ENCODE results near the gene TTC21B.

The TTC21B gene

GRCh38 chr2:165846056-165846455, 107.5 kb downstream of the TTC21B start:
- H3K27ac ChIP-seq (ENCODE audit: insufficient read depth, low read depth, low read length, poor library complexity, severe bottlenecking), result no peak overlapping the region
- no peaks in the 10 kb centered on the region for H3K9me3 ChIP-seq (ENCODE audit: control insufficient read depth, low read length)
- no peak overlapping the region for H3K4me3 ChIP-seq (ENCODE audit: insufficient read depth, low read depth, low read length)
- no peaks in the 10 kb centered on the region for H3K4me1 ChIP-seq (ENCODE audit: control insufficient read depth, insufficient read depth, low read length)
- 89 to 98% methylated on average over 6 to 7 of the region's 7 CpGs for WGBS, 2 experiments
- no peaks in the 10 kb centered on the region for H3K27me3 ChIP-seq (ENCODE audit: control insufficient read depth, insufficient read depth, low read length, poor library complexity, severe bottlenecking)
- no peaks in the 10 kb centered on the region for H3K36me3 ChIP-seq (ENCODE audit: control insufficient read depth, insufficient read depth, low read length)

- H3K4me1 ChIP-seq (ENCODE audit: control insufficient read depth, insufficient read depth, low read length), result no peaks in the 10 kb centered on the region
- no peaks in the 10 kb centered on the region for H3K27me3 ChIP-seq (ENCODE audit: control insufficient read depth, insufficient read depth, low read length, poor library complexity, severe bottlenecking)
- H3K36me3 ChIP-seq (ENCODE audit: control insufficient read depth, insufficient read depth, low read length), result no peaks in the 10 kb centered on the region
- H3K27ac ChIP-seq (ENCODE audit: insufficient read depth, low read depth, low read length, poor library complexity, severe bottlenecking), result no peak overlapping the region
- no peak overlapping the region for H3K4me3 ChIP-seq (ENCODE audit: insufficient read depth, low read depth, low read length)
- WGBS, 2 experiments, result 29% methylated on average over 2 of the region's 2 CpGs; no CpG with 5 or more reads in 1 of the 2 experiments
- H3K9me3 ChIP-seq (ENCODE audit: control insufficient read depth, low read length), result no peaks in the 10 kb centered on the region
Observed at GRCh38 chr2:165844216-165844615, 109.4 kb downstream of the TTC21B start.

GRCh38 chr2:165843351-165843750, 110.2 kb downstream of the TTC21B start:
- Histone ChIP-seq H3K27ac (ENCODE audit: insufficient read depth, low read depth, low read length, poor library complexity, severe bottlenecking) (no peak overlapping the region), H3K4me1 (ENCODE audit: control insufficient read depth, insufficient read depth, low read length) (no peaks in the 10 kb centered on the region), H3K27me3 (ENCODE audit: control insufficient read depth, insufficient read depth, low read length, poor library complexity, severe bottlenecking) (no peaks in the 10 kb centered on the region), H3K36me3 (ENCODE audit: control insufficient read depth, insufficient read depth, low read length) (no peaks in the 10 kb centered on the region), H3K9me3 (ENCODE audit: control insufficient read depth, low read length) (no peaks in the 10 kb centered on the region), H3K4me3 (ENCODE audit: insufficient read depth, low read depth, low read length) (no peak overlapping the region)
- WGBS, 2 experiments, result 87 to 95% methylated on average over 1 of the region's 1 CpG

- H3K27ac ChIP-seq (ENCODE audit: insufficient read depth, low read depth, low read length, poor library complexity, severe bottlenecking), result no peak overlapping the region
- H3K9me3 ChIP-seq (ENCODE audit: control insufficient read depth, low read length), result no peaks in the 10 kb centered on the region
- H3K27me3 ChIP-seq (ENCODE audit: control insufficient read depth, insufficient read depth, low read length, poor library complexity, severe bottlenecking), result no peaks in the 10 kb centered on the region
- no peaks in the 10 kb centered on the region for H3K4me1 ChIP-seq (ENCODE audit: control insufficient read depth, insufficient read depth, low read length)
- H3K36me3 ChIP-seq (ENCODE audit: control insufficient read depth, insufficient read depth, low read length), result no peaks in the 10 kb centered on the region
- no peak overlapping the region for H3K4me3 ChIP-seq (ENCODE audit: insufficient read depth, low read depth, low read length)
Observed at GRCh38 chr2:165840333-165840958, 113.1 kb downstream of the TTC21B start.

- H3K27me3 ChIP-seq (ENCODE audit: control insufficient read depth, insufficient read depth, low read length, poor library complexity, severe bottlenecking), result no peaks in the 10 kb centered on the region
- 93 to 95% methylated on average over 2 of the region's 2 CpGs for WGBS, 2 experiments
- H3K4me1 ChIP-seq (ENCODE audit: control insufficient read depth, insufficient read depth, low read length), result no peaks in the 10 kb centered on the region
- H3K9me3 ChIP-seq (ENCODE audit: control insufficient read depth, low read length), result no peaks in the 10 kb centered on the region
- no peaks in the 10 kb centered on the region for H3K36me3 ChIP-seq (ENCODE audit: control insufficient read depth, insufficient read depth, low read length)
- H3K27ac ChIP-seq (ENCODE audit: insufficient read depth, low read depth, low read length, poor library complexity, severe bottlenecking), result no peak overlapping the region
- no peak overlapping the region for H3K4me3 ChIP-seq (ENCODE audit: insufficient read depth, low read depth, low read length)
Observed at GRCh38 chr2:165839610-165840009, 114.0 kb downstream of the TTC21B start.

- no peak overlapping the region for H3K4me3 ChIP-seq (ENCODE audit: insufficient read depth, low read depth, low read length)
- whole genome bisulfite sequencing, 2 experiments, result 74% methylated on average over 3 of the region's 3 CpGs
Observed at GRCh38 chr2:165837122-165837521, 116.5 kb downstream of the TTC21B start.

GRCh38 chr2:165835363-165835762, 118.2 kb downstream of the TTC21B start:
- H3K4me3 ChIP-seq (ENCODE audit: insufficient read depth, low read depth, low read length), result no peak overlapping the region
- 93 to 98% methylated on average over 2 of the region's 2 CpGs for WGBS, 2 experiments
- no peak overlapping the region for H3K27ac ChIP-seq (ENCODE audit: insufficient read depth, low read depth, low read length, poor library complexity, severe bottlenecking)
- H3K4me1 ChIP-seq (ENCODE audit: control insufficient read depth, insufficient read depth, low read length), result no peaks in the 10 kb centered on the region
- H3K27me3 ChIP-seq (ENCODE audit: control insufficient read depth, insufficient read depth, low read length, poor library complexity, severe bottlenecking), result no peaks in the 10 kb centered on the region
- no peaks in the 10 kb centered on the region for H3K9me3 ChIP-seq (ENCODE audit: control insufficient read depth, low read length)
- H3K36me3 ChIP-seq (ENCODE audit: control insufficient read depth, insufficient read depth, low read length), result no peaks in the 10 kb centered on the region

More at GRCh38 chr2:165837122-165837521, 116.5 kb downstream of the TTC21B start:
- Histone ChIP-seq H3K27ac (ENCODE audit: insufficient read depth, low read depth, low read length, poor library complexity, severe bottlenecking) (no peak overlapping the region), H3K36me3 (ENCODE audit: control insufficient read depth, insufficient read depth, low read length) (no peaks in the 10 kb centered on the region), H3K4me1 (ENCODE audit: control insufficient read depth, insufficient read depth, low read length) (no peaks in the 10 kb centered on the region), H3K9me3 (ENCODE audit: control insufficient read depth, low read length) (no peaks in the 10 kb centered on the region), H3K27me3 (ENCODE audit: control insufficient read depth, insufficient read depth, low read length, poor library complexity, severe bottlenecking) (no peaks in the 10 kb centered on the region)

- Histone ChIP-seq H3K27ac (ENCODE audit: insufficient read depth, low read depth, low read length, poor library complexity, severe bottlenecking) (no peak overlapping the region), H3K4me1 (ENCODE audit: control insufficient read depth, insufficient read depth, low read length) (no peaks in the 10 kb centered on the region), H3K4me3 (ENCODE audit: insufficient read depth, low read depth, low read length) (no peak overlapping the region), H3K9me3 (ENCODE audit: control insufficient read depth, low read length) (no peaks in the 10 kb centered on the region), H3K36me3 (ENCODE audit: control insufficient read depth, insufficient read depth, low read length) (no peaks in the 10 kb centered on the region), H3K27me3 (ENCODE audit: control insufficient read depth, insufficient read depth, low read length, poor library complexity, severe bottlenecking) (no peaks in the 10 kb centered on the region)
- 95% methylated on average over 4 of the region's 4 CpGs for WGBS, 2 experiments
Observed at GRCh38 chr2:165833156-165833555, 120.4 kb downstream of the TTC21B start.

- Histone ChIP-seq H3K4me3 (ENCODE audit: insufficient read depth, low read depth, low read length) (no peak overlapping the region), H3K27ac (ENCODE audit: insufficient read depth, low read depth, low read length, poor library complexity, severe bottlenecking) (no peak overlapping the region), H3K4me1 (ENCODE audit: control insufficient read depth, insufficient read depth, low read length) (no peaks in the 10 kb centered on the region), H3K36me3 (ENCODE audit: control insufficient read depth, insufficient read depth, low read length) (no peaks in the 10 kb centered on the region), H3K27me3 (ENCODE audit: control insufficient read depth, insufficient read depth, low read length, poor library complexity, severe bottlenecking) (no peaks in the 10 kb centered on the region), H3K9me3 (ENCODE audit: control insufficient read depth, low read length) (no peaks in the 10 kb centered on the region)
- WGBS, 2 experiments, result 90 to 100% methylated on average over 1 of the region's 1 CpG
Observed at GRCh38 chr2:165827921-165828276, 125.7 kb downstream of the TTC21B start.

GRCh38 chr2:165827016-165827920, 126.3 kb downstream of the TTC21B start:
- Histone ChIP-seq H3K27me3 (ENCODE audit: control insufficient read depth, insufficient read depth, low read length, poor library complexity, severe bottlenecking) (no peaks in the 10 kb centered on the region), H3K27ac (ENCODE audit: insufficient read depth, low read depth, low read length, poor library complexity, severe bottlenecking) (no peak overlapping the region), H3K9me3 (ENCODE audit: control insufficient read depth, low read length) (no peaks in the 10 kb centered on the region), H3K4me1 (ENCODE audit: control insufficient read depth, insufficient read depth, low read length) (no peaks in the 10 kb centered on the region), H3K36me3 (ENCODE audit: control insufficient read depth, insufficient read depth, low read length) (no peaks in the 10 kb centered on the region), H3K4me3 (ENCODE audit: insufficient read depth, low read depth, low read length) (no peak overlapping the region)
- WGBS, 2 experiments, result 93 to 100% methylated on average over 3 of the region's 3 CpGs

Data from ectodermal cell (in vitro differentiated cells).